Gastroesophageal sphincter (tissue), 4 donors: ENCODE data around the gene SNAPC4. TPM values are rescaled to one million over a fixed set of nuclear protein-coding genes. Genes with fewer than 3 reads are reported as not detected.

Experiments
- ATAC-seq: fragments of 150-250 bp; one replicate; pipeline ENCODE4 v1.9.1; 2016; ENCODE audit warnings: mild to moderate bottlenecking, moderate library complexity
- H3K27ac ChIP-seq, 4 donors: fragments of 200-600 bp; sonication (generic) in 3 of 4; 1 replicate in 3 of 4; 2 replicates in 1 of 4; pipeline ENCODE4 v1.5.1; 2016 to 2019
- H3K27me3 ChIP-seq: fragments of 200-600 bp; sonication (generic); one replicate; pipeline ENCODE4 v1.5.1; 2019
- H3K36me3 ChIP-seq, 2 donors: fragments of 200-600 bp; sonication (generic); one replicate each; pipeline ENCODE4 v1.5.1; 2019; ENCODE audit warnings: control low read depth in 1 of 2
- H3K4me1 ChIP-seq, 3 donors: fragments of 200-600 bp; sonication (generic); 1 replicate in 2 of 3; 2 replicates in 1 of 3; pipeline ENCODE4 v1.5.1; 2016 to 2019; ENCODE audit warnings: control low read depth in 2 of 3
- H3K4me3 ChIP-seq, 2 donors: fragments of 200-600 bp; sonication (generic); one replicate each; pipeline ENCODE4 v1.5.1; 2019; ENCODE audit warnings: mild to moderate bottlenecking in 1 of 2, moderate library complexity in 1 of 2
- H3K9me3 ChIP-seq, 3 donors: fragments of 200-600 bp; sonication (generic); one replicate each; pipeline ENCODE4 v1.5.1; 2017 to 2019; ENCODE audit warnings: control low read depth in 2 of 3
- EP300 ChIP-seq: sonication (generic); formaldehyde crosslinking; IDR thresholded peaks from one replicate; pipeline ENCODE4 v1.6.1; 2017; ENCODE audit warnings: antibody characterized with exemption, mild to moderate bottlenecking
- POLR2A ChIP-seq, 2 donors: fragments of 450-650 bp; IDR thresholded peaks; one replicate each; pipeline ENCODE4 v1.6.1; 2017; ENCODE audit warnings: antibody characterized with exemption in 2 of 2, mild to moderate bottlenecking in 2 of 2, moderate library complexity in 1 of 2
- POLR2AphosphoS5 ChIP-seq: sonication (generic); formaldehyde crosslinking; IDR thresholded peaks from one replicate; pipeline ENCODE4 v1.6.1; 2017; ENCODE audit warnings: antibody characterized with exemption
- WGBS, 2 donors: methylation state at CpG; one replicate each; pipeline ENCODE4 v1.1.5; 2018; ENCODE audit warnings: low coverage in 1 of 2; 5-methylcytosine and 5-hydroxymethylcytosine counted together
- total RNA-seq, 4 donors: library from RNA; depleted of rRNA; stranded (reverse); fragments of >200 nt; gene quantifications; one replicate each; pipeline ENCODE4 v1.1.0, GENCODE V29; 2016
- TF ChIP-seq, protein P1 (sequence below), 4 experiments: fragments of 200-600 bp in 2 of 4; fragments of 450-650 bp in 2 of 4; sonication (generic) in 1 of 4; IDR thresholded peaks; one replicate each; pipeline ENCODE4 v1.5.1; 2017 to 2019; ENCODE audit warnings: antibody characterized with exemption in 4 of 4, mild to moderate bottlenecking in 2 of 4, moderate library complexity in 2 of 4

SNAPC4 gene
- total RNA-seq, 4 donors from 2014 or later, result 3.5 to 8.4 (median 5.5) TPM

- no peak for TF ChIP-seq POLR2A (IDR thresholded peaks at IDR 0.05)
- TF ChIP-seq EP300, result no peak
- no peak for TF ChIP-seq POLR2AphosphoS5
- TF ChIP-seq, protein P1, sequence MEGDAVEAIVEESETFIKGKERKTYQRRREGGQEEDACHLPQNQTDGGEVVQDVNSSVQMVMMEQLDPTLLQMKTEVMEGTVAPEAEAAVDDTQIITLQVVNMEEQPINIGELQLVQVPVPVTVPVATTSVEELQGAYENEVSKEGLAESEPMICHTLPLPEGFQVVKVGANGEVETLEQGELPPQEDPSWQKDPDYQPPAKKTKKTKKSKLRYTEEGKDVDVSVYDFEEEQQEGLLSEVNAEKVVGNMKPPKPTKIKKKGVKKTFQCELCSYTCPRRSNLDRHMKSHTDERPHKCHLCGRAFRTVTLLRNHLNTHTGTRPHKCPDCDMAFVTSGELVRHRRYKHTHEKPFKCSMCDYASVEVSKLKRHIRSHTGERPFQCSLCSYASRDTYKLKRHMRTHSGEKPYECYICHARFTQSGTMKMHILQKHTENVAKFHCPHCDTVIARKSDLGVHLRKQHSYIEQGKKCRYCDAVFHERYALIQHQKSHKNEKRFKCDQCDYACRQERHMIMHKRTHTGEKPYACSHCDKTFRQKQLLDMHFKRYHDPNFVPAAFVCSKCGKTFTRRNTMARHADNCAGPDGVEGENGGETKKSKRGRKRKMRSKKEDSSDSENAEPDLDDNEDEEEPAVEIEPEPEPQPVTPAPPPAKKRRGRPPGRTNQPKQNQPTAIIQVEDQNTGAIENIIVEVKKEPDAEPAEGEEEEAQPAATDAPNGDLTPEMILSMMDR (IDR thresholded peaks at IDR 0.05), result no peak
- H3K4me1 ChIP-seq, result no peaks in the 10 kb centered on the region
- H3K27ac ChIP-seq, result no peak overlapping the region
- WGBS, 2 donors, result 60 to 90% methylated on average over 1 to 2 of the region's 21 CpGs
- H3K4me3 ChIP-seq, result no peak overlapping the region
- peak; percentile 23 for ATAC-seq
- H3K36me3 ChIP-seq, result peaks cover 0 to 97% of the 10 kb centered on the region in 2 donors
- H3K9me3 ChIP-seq, result no peaks in the 10 kb centered on the region
- H3K27me3 ChIP-seq, result no peaks in the 10 kb centered on the region
Measured at GRCh38 chr9:136392538-136393449, 7.2 kb downstream of the SNAPC4 start.

DNA sequence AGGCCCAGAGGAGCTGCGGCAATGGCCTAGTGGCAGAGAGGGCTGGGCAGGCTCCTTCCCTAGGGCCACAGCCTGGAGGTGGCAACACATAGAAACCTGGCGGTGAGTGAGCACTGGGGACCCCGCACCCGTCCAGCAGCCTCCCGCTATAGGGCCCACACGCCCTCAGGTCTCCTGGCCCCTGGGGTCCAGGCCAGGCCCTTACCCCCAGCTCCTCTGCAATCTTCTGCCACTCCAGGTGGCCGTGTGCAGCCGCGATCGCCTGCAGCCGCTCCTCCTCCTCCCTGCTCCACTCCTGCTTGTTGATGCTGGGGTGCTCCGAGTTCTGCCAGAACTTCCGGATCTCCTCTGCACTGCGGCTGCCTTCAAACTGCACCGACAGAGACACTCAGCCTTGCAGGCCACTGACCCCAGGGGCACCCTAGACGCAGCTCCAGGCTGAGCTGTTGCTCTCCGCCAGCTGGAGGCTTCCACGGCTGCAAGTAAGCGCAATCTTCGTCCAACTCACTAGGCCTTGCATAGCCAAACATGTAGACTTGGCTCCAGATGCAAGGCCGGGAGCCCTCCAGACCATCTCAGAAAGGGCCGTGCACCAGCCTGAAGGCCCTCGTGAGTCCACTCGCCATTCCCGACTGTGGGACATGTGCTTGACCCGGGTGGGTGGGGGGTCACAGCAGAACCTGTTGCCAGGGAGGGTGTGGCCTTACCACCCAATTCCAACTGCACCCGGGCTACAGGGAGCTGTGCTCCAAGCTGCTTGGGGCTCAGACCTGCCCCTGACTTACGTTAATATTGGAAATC is 8.0 kb downstream of the SNAPC4 start:
- WGBS, 2 donors, result 69 to 100% methylated on average over 4 to 9 of the region's 28 CpGs
- TF ChIP-seq POLR2AphosphoS5, result no peak
- TF ChIP-seq POLR2A (IDR thresholded peaks at IDR 0.05), result no peak
- TF ChIP-seq EP300, result no peak
- TF ChIP-seq, protein P1 (IDR thresholded peaks at IDR 0.05), result no peak

GRCh38 chr9:136389396-136389795 is 10.6 kb downstream of the SNAPC4 start:
- H3K36me3 ChIP-seq, result peaks cover 0 to 97% of the 10 kb centered on the region in 2 donors
- TF ChIP-seq POLR2AphosphoS5, result no peak
- TF ChIP-seq POLR2A (IDR thresholded peaks at IDR 0.05), result no peak
- TF ChIP-seq EP300, result no peak
- TF ChIP-seq, protein P1 (IDR thresholded peaks at IDR 0.05), result no peak
- WGBS, 2 donors, result 40% methylated on average over 2 of the region's 14 CpGs; no CpG with 5 or more reads in 1 of the 2 donors

More for the DNA sequence above, 8.0 kb downstream of the SNAPC4 start:
- Histone ChIP-seq H3K4me1 (no peaks in the 10 kb centered on the region), H3K27ac (no peak overlapping the region), H3K27me3 (no peaks in the 10 kb centered on the region), H3K4me3 (no peak overlapping the region), H3K36me3 (peaks cover 0 to 97% of the 10 kb centered on the region in 2 donors), H3K9me3 (no peaks in the 10 kb centered on the region)
- no peak for ATAC-seq

GRCh38 chr9:136387217-136387616 is 12.8 kb downstream of the SNAPC4 start:
- TF ChIP-seq POLR2A (IDR thresholded peaks at IDR 0.05) (no peak), EP300 (no peak), POLR2AphosphoS5 (no peak)
- TF ChIP-seq, protein P1 (IDR thresholded peaks at IDR 0.05), result no peak
- no peaks in the 10 kb centered on the region for H3K9me3 ChIP-seq
- WGBS, 2 donors, result no CpG with 5 or more reads among the region's 19 CpGs
- H3K27me3 ChIP-seq, result no peaks in the 10 kb centered on the region
- ATAC-seq, result no peak
- H3K36me3 ChIP-seq, result peaks cover 0 to 97% of the 10 kb centered on the region in 2 donors
- H3K4me1 ChIP-seq, result no peaks in the 10 kb centered on the region
- H3K4me3 ChIP-seq, result no peak overlapping the region
- H3K27ac ChIP-seq, result no peak overlapping the region

More at GRCh38 chr9:136389396-136389795, 10.6 kb downstream of the SNAPC4 start:
- H3K27me3 ChIP-seq, result no peaks in the 10 kb centered on the region
- no peak overlapping the region for H3K4me3 ChIP-seq
- H3K9me3 ChIP-seq, result no peaks in the 10 kb centered on the region
- no peak overlapping the region for H3K27ac ChIP-seq
- no peak for ATAC-seq
- no peaks in the 10 kb centered on the region for H3K4me1 ChIP-seq
